Transverse colon (tissue), 4 donors: Measurements from ENCODE around the gene FXYD6. TPM values are rescaled to one million over a fixed set of nuclear protein-coding genes. Genes with fewer than 3 reads are reported as not detected.
"Not testable (repeated sequence)": the region's sequence is repeated elsewhere in the genome, so short reads cannot be mapped to it uniquely, and the experiment has no call there.

Experiments used
- DNase-seq: peaks from one replicate; pipeline ENCODE4 v3.0.0-alpha.2; 2019
- H3K27ac ChIP-seq, 4 donors: fragments of 200-600 bp; sonication (generic); 2 replicates each; pipeline ENCODE4 v1.5.1; 2016 to 2018; ENCODE audit warnings: inconsistent platforms in 4 of 4
- H3K27me3 ChIP-seq: fragments of 200-600 bp; sonication (generic); 2 replicates; pipeline ENCODE4 v1.5.1; 2017; ENCODE audit warnings: inconsistent platforms
- H3K36me3 ChIP-seq, 4 donors: fragments of 200-600 bp; sonication (generic); 2 replicates each; pipeline ENCODE4 v1.5.1; 2017 to 2019; ENCODE audit warnings: inconsistent platforms in 4 of 4
- H3K4me1 ChIP-seq, 4 donors: fragments of 200-600 bp; sonication (generic); 2 replicates each; pipeline ENCODE4 v1.5.1; 2017 to 2020; ENCODE audit warnings: inconsistent platforms in 4 of 4
- H3K4me3 ChIP-seq, 4 donors: fragments of 200-600 bp; sonication (generic); 1 replicate in 1 of 4; 2 replicates in 3 of 4; pipeline versions ENCODE4 v1.5.1 to v1.6.1; 2017 to 2019; ENCODE audit warnings: inconsistent platforms in 4 of 4
- H3K9me3 ChIP-seq, 2 donors: fragments of 200-600 bp; sonication (generic); 2 replicates each; pipeline ENCODE4 v1.5.1; 2017 to 2019; ENCODE audit warnings: inconsistent platforms in 2 of 2
- CTCF ChIP-seq, 5 experiments: fragments of 200-600 bp in 3 of 5; fragments of 450-650 bp in 2 of 5; sonication (generic) in 3 of 5; IDR thresholded peaks; 1 replicate in 2 of 5; 2 replicates in 3 of 5; pipeline ENCODE4 v1.5.1; 2016 to 2017; ENCODE audit warnings: antibody characterized with exemption in 5 of 5, inconsistent platforms in 3 of 5, mild to moderate bottlenecking in 2 of 5, moderate library complexity in 1 of 5
- EP300 ChIP-seq: sonication (generic); formaldehyde crosslinking; IDR thresholded peaks from one replicate; pipeline ENCODE4 v1.6.1; 2017; ENCODE audit warnings: antibody characterized with exemption, low read depth
- POLR2A ChIP-seq: fragments of 450-650 bp; IDR thresholded peaks from one replicate; pipeline ENCODE4 v1.6.1; 2016; ENCODE audit warnings: antibody characterized with exemption, mild to moderate bottlenecking, moderate library complexity
- POLR2AphosphoS5 ChIP-seq, 3 donors: sonication (generic); formaldehyde crosslinking; IDR thresholded peaks; one replicate each; pipeline ENCODE4 v1.6.1; 2016; ENCODE audit warnings: antibody characterized with exemption in 3 of 3
- WGBS, 2 donors: methylation state at CpG; one replicate each; pipeline ENCODE4 v1.1.5; 2018; ENCODE audit warnings: low coverage in 1 of 2; 5-methylcytosine and 5-hydroxymethylcytosine counted together
- in situ Hi-C, 4 donors: fragments of 200-750 bp; cut with MboI; loops; one replicate each; pipeline versions ENCODE4 v1.15.0 to v1.15.1; 2017; ENCODE audit warnings: low sequenced_read_pairs in 3 of 4, low pct_ligation_motif_present in 1 of 4, low pct_unique_long_range_greater_than_20kb in 1 of 4
- intact Hi-C: fragments of 100-400 bp; cut with DNase I; formaldehyde crosslinking; loops from one replicate; pipeline ENCODE4 v1.15.1; 2023; ENCODE audit warnings: low total_unique reads
- total RNA-seq, 4 donors: library from RNA; depleted of rRNA; stranded (reverse); fragments of >200 nt; gene quantifications; one replicate each; pipeline ENCODE4 v1.1.0, GENCODE V29; 2016

FXYD6 gene
- total RNA-seq, 4 donors from 2014 or later: 29.2 to 62.5 (median 46.0) TPM

GRCh38 chr11:117866526-117866925 is 9.9 kb downstream of the FXYD6 start:
- Histone ChIP-seq H3K4me3 (no peak overlapping the region), H3K36me3 (no peaks in the 10 kb centered on the region), H3K4me1 (peaks cover 16 to 41% (median 27%) of the 10 kb centered on the region in 4 donors), H3K27ac (peak overlapping the region in 2 of 4 donors; percentile 26 to 36), H3K9me3 (no peaks in the 10 kb centered on the region), H3K27me3 (no peaks in the 10 kb centered on the region)
- DNase-seq: no peak
- TF ChIP-seq CTCF (IDR thresholded peaks at IDR 0.05) (no peak), EP300 (no peak), POLR2A (no peak), POLR2AphosphoS5 (IDR thresholded peaks at IDR 0.05) (no peak)
- in situ Hi-C loops (no loop called here), intact Hi-C loops (no loop called here)
- WGBS, 2 donors: 43 to 71% methylated on average over 1 to 5 of the region's 5 CpGs

GRCh38 chr11:117865546-117865945 is 10.9 kb downstream of the FXYD6 start:
- H3K9me3 ChIP-seq, H3K36me3 ChIP-seq, intact Hi-C loops, DNase-seq, H3K27ac ChIP-seq, H3K27me3 ChIP-seq, H3K4me3 ChIP-seq, in situ Hi-C loops: not testable (repeated sequence)
- H3K4me1 ChIP-seq: peaks cover 16 to 45% (median 22%) of the 10 kb centered on the region in 4 donors
- WGBS, 2 donors: 89% methylated on average over 13 of the region's 13 CpGs; no CpG with 5 or more reads in 1 of the 2 donors

GRCh38 chr11:117863383-117863782 is 13.1 kb downstream of the FXYD6 start:
- intact Hi-C loops (no loop called here), in situ Hi-C loops (no loop called here)
- Histone ChIP-seq H3K27ac (no peak overlapping the region), H3K4me1 (peaks cover 9 to 26% (median 15%) of the 10 kb centered on the region in 4 donors), H3K9me3 (no peaks in the 10 kb centered on the region), H3K4me3 (no peak overlapping the region), H3K27me3 (no peaks in the 10 kb centered on the region), H3K36me3 (no peaks in the 10 kb centered on the region)
- TF ChIP-seq CTCF (IDR thresholded peaks at IDR 0.05) (no peak), POLR2A (no peak), POLR2AphosphoS5 (IDR thresholded peaks at IDR 0.05) (no peak), EP300 (no peak)
- no peak for DNase-seq
- 71 to 100% methylated on average over 1 of the region's 1 CpG for WGBS, 2 donors

GRCh38 chr11:117862753-117863152 is 13.7 kb downstream of the FXYD6 start:
- Histone ChIP-seq H3K4me3 (no peak overlapping the region), H3K36me3 (no peaks in the 10 kb centered on the region), H3K27ac (peak overlapping the region in 3 of 4 donors; percentile 46 to 60 (median 60)), H3K4me1 (peaks cover 9 to 28% (median 18%) of the 10 kb centered on the region in 4 donors), H3K9me3 (no peaks in the 10 kb centered on the region), H3K27me3 (no peaks in the 10 kb centered on the region)
- no peak for DNase-seq
- 100% methylated on average over 1 of the region's 1 CpG; no CpG with 5 or more reads in 1 of the 2 donors for WGBS, 2 donors
- intact Hi-C loops: no loop called here
- TF ChIP-seq CTCF (IDR thresholded peaks at IDR 0.05): no peak
- TF ChIP-seq POLR2A: no peak
- no peak for TF ChIP-seq POLR2AphosphoS5 (IDR thresholded peaks at IDR 0.05)
- TF ChIP-seq EP300: no peak
- in situ Hi-C loops: no loop called here
